ENCODE data around the gene S100B.

- TF ChIP-seq CTCF (IDR thresholded peaks at IDR 0.05 in 2 of 3, conservative IDR thresholded peaks at IDR 0.05 in 1 of 3; ENCODE audit: insufficient read depth in 2 of 3, low read depth in 1 of 3, low read length in 3 of 3), result no peak
- no peak for TF ChIP-seq NFYB (IDR thresholded peaks at IDR 0.05; ENCODE audit: extremely low read depth, insufficient read length)
- TF ChIP-seq ZNF140 (CRISPR knock-in tag; IDR thresholded peaks at IDR 0.05), result no peak
- TF ChIP-seq ZBTB1 (CRISPR knock-in tag; IDR thresholded peaks at IDR 0.05; ENCODE audit: borderline replicate concordance, low read depth), result no peak
- no peak for TF ChIP-seq HCFC1 (IDR thresholded peaks at IDR 0.05; ENCODE audit: low read depth, low read length)
- TF ChIP-seq ZBTB7A (IDR thresholded peaks at IDR 0.05; ENCODE audit: borderline replicate concordance, control insufficient read depth, low read depth, low read length), result no peak
- no peak for TF ChIP-seq POLR2AphosphoS5 (IDR thresholded peaks at IDR 0.05; ENCODE audit: control insufficient read depth, insufficient read depth, low read depth, low read length)
- no peak for TF ChIP-seq FOSL1 (tag; conservative IDR thresholded peaks at IDR 0.05)
- TF ChIP-seq ZKSCAN8 (CRISPR knock-in tag; IDR thresholded peaks at IDR 0.05), result no peak
- TF ChIP-seq TAF1 (IDR thresholded peaks at IDR 0.05; ENCODE audit: control insufficient read depth, extremely low read depth, insufficient read depth, low read length, severe bottlenecking), result no peak
- TF ChIP-seq PHF21A (IDR thresholded peaks at IDR 0.05; ENCODE audit: borderline replicate concordance, low read depth), result no peak
- TF ChIP-seq ZNF830 (CRISPR knock-in tag; IDR thresholded peaks at IDR 0.05), result no peak
- no peak for TF ChIP-seq PCBP1 (IDR thresholded peaks at IDR 0.05; ENCODE audit: low read depth, low read length, poor library complexity, severe bottlenecking)
These were observed 11.8 kb upstream of the S100B start for GRCh38 chr21:46616656-46617055.

All from K562 (cell line).